Measurements from ENCODE around the gene TSPAN18.

The TSPAN18 gene

DNA sequence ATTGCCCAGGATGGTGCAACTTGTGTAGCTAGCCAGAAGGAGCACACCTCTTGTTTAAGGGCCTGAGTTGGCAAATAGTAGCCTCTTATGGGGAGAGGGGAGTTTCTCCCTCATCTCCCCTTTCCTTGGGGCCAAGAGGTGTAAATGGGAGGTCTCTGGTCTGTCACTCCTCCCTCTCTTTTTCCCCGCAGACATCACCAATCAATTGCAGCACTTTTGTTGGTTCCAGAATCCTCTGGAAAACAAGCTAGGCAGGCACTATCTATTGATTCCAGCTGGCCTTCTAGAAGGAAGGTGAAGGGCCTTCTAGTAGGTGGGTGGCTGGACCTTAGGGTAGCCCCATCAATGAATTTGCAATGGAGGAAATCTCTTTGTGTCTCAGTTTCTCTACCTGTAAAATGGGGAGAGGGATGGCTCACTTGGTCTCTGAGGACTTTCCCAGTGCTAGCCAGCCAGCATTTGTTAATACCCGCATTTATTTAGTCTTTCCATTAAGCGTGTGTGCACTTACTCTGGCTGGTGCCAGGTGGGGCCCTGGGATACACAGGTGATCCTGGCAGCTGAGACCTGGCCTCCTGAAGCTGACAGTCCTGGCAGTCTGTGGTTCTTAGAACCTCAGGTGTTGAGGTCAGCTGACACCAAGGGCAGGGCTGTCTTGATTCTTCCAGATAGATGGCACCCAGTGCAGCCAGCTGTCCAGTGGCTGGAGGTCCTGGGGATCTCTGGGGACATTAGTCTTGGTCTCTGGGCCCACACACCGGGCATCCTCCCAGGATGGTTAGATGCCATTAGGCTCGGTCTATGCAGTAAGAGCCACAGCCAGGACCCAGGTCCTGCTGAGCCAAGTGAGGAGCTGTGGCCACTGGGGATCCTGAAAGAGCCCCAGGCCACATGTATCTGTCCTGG lies 51.7 kb downstream of the TSPAN18 start:
- DNase-seq, result no peak

DNA sequence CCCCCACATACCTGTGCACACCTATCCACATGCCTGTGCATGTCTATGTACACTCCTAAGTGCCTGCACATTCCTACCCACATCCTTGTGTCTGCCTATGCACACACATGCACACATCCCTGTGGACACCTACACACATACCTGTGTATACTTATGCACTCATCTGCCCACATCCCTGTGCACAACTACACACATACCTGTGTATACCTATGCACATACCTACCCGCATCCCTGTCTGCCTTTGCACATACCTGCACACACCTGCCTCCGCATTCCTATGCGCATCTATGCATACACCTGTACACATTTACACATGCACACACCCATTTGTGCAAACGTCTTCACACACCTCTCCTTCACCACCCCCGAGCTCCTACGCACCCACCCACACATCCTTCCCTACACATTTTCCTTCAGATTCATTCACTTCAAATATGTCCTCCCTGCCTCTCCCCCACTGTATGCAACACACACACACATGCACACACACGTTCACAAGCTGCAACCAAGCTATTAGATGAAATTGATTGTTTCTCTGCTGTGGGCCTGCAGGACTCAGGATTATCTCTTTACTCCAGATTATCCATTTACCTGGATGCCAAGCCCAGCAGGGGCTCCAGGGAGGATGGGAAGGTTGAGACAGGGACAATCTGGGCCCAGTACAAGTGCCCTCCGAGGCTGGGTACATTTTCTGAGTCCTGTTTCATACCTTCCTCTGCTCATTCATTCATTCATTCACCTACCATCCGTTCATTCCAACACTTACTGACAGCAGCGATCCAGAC lies 53.2 kb downstream of the TSPAN18 start:
- no peak for DNase-seq

DNA sequence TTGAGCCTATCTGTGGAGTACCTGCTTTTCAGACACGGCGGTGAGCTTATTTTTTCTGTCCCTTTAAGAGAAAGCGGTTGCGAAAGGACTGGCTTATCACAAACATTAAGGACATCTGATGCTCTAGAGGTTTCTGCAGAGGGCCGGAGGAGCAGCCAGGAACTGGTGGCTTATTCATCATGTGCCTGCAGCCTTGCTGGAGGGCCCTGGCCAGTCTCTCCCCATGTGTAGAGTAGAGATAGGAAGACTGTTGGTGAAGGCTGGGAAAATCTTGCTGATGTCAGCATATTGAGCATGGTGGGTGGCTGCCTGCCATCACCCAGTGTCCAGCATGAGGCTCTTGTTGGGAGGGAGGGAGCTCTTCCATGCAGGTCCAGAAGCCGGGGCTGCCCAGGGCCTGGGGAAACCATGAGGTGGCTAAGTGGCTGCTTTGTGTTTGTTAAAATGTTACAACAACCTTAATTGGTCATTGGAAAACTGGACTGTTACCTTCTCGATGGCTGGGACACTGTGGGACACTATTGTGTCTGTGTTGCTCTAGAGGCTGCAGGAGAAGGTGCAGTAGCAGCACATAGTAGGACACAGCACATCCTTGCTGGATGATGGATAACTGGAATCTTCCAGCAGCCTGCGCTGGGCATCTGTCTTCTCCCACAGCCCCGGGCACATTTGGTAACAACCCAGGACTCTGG lies 54.3 kb downstream of the TSPAN18 start:
- DNase-seq, result no peak

DNA sequence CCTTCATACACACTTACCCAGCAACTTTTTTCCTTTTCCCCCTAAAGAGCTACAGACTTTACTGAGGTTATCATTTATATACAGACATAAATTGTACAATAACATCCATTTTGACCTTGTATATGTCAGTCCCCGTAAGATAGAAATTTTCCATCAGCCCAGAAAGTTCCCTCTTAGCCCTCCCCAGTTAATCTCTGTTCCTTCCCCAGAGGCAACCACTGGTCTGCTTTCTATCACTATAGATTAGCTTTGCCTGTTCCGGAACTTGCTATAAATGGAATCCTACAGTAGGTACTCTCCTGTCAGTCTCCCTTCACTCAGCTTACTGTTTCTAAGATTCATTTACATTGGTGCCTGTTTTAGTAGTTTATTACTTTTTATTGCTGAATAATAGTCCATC lies 54.9 kb downstream of the TSPAN18 start:
- no peak for DNase-seq

DNA sequence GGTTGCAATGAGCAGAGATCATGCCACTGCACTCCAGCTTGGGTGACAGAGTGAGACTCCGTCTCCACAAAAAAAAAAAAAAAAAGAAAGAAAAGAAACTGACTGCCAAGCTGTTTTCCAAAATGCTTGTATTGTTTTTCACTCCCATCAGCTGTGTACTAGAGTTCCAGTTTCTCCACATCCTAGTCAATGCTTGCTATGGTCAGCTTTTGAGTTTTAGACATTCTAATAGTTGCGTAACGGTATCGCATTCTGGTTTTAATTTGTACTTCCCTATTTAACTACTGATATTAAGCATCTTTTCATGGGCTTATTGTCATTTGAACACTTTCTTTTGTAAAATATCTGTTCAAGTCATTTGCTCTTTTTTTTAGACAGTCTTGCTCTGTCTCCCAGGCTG lies 55.7 kb downstream of the TSPAN18 start:
- DNase-seq, result no peak

DNA sequence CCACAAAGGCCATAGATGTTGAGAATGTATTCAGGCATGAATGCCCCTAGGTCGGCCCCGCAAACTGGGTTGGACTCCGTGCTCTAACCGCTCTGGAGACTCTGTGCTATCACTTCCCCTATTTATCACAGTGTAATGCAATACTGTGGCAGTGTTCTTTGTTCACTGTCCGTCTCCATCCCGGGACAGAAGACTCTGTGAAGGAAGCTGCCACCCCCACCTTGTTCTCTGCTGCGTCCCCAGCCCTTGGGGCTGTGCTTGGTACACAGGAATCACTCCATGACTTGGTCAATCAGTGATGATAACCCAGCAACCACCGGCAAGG lies 57.6 kb downstream of the TSPAN18 start:
- no peak for DNase-seq

DNA sequence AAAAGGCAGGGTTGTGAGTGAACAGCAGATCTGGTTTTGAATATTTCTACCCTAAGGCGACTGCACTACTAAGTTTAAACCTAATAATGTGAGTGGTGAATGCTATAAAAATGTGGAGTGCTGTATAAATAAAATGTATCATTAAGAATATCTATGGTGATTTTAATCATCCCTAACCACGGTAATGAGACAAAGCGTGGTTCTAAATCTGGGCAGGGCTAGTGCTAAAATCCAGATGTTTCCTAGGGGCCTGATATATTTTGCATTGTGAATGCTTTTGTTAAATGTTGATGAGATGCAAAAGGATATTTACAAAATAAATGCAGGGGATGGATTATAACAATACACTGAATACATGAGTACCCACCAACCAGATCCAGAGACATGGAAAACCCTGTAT lies 58.1 kb downstream of the TSPAN18 start:
- DNase-seq, result no peak

DNA sequence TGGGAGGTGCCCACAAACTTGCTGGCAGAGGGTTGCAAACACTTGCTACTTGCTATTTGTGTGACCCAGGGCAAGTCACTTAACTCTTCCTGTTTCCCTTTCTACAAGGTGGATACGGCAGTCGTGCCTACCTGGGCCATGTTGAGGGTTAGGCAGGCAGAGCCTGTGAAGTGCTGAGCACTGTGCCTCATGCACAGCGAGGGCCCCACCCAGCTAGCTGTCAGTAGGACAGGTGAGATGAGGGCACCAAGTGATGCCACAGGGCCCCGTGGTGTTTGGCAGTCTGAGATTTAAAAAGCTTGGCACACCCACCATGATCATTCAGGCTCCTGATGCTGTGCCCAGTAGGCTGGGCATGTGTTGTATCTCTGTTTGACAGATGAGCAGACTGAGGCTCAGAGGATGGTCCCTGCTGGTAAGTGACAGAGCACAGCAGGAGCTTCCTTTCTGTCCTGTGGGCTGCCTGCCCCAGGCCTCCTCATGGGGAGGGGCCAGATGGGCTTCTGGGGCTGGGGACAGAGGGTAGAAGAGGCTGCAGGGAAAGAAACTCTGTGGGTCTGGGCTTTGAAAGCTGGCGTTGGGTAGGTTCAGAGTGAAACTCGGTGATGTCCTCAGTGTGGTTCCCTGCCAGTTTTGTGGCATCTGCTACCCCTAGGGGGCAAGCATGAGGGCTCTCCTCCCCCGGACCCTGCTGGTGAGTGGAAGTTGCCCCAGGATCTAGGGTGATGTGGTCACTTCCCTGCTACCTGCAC lies 59.3 kb downstream of the TSPAN18 start:
- no peak for DNase-seq

DNA sequence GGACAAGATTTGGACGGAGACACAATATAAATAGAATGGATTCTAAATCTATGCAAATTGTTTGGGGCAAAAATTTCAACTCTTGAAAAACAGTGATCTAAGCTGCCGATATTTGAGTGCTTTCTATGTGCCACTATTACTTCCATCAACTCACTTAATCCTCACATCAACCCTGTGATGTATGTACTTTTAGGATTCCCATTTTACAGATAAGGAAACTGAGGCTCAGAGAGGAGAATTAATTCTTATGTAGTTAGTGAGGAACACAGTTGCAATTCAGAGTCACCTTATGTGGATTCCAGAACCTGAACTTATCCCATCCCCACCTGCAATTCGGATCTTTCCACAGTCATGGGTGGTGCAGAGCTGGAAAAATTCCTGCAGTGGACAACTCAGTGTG lies 60.3 kb downstream of the TSPAN18 start:
- no peak for DNase-seq

DNA sequence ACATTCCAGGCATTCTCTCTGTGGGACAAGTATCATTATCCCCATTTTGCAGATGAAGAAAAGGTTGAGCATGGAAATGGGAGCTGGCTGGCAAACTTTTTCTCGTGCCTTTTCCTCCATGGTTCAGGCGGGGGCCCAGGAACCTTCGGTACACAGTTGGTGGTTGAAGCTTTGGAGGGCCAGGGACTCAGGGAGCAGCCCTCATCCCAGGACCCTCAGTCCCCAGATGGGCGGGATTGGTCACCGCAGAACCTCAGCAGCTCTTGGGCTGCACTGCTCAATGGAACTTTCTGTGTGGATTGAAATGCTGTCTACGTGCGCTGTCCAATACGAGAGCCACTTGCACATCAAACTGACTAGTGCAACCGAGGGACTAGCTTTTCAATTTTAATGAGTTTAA lies 61.2 kb downstream of the TSPAN18 start:
- DNase-seq, result no peak

DNA sequence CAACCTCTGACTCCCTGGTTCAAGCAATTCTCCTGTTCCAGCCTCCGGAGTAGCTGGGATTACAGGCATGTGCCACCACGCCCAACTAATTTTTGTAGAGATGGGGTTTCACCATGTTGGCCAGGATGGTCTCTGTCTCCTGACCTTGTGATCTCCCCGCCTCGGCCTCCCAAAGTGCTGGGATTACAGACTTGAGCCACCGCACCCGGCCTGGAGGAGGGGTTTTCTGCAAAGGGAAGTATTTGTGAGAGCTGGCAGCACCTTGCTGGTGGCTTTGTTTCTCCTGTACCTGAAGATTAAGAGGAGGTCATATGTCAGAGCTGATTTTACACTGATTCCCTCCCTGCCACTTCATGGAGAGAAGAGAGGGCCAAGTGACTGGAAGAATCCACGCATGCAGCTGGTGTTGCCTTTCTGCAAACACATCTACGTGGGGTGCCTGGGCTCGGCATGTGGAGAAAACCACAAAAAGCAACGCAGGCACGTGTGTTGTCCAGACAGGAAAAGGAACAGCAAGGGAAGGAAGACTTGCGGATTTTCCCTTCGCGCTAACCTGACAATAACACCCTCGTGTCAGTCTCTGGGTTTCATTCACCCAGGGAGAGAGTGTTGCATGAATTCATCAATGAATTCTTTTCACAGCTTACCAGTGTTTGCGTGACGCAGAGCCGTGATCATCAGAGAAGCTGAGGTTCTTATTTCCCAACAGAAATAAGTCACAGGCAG lies 61.9 kb downstream of the TSPAN18 start:
- DNase-seq, result no peak

DNA sequence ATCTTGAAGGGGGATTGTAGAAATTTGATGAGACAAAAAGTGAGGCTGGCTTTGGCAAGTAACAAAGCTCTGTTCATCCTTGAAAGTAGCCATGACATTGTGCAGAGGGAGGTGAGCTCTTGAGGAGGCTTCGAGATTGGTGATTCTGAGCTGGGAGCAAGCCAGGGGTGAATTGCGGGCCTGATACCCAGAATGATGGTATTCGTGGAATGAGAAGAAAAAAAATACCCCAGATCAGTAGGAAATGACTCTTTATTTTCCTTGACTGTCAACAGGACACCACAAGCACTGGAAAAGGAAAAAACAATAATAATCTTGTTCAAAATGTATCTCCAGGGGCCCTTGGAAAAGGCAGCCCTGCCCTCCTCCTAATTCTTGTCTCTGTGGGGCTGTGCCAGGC lies 62.7 kb downstream of the TSPAN18 start:
- no peak for DNase-seq

DNA sequence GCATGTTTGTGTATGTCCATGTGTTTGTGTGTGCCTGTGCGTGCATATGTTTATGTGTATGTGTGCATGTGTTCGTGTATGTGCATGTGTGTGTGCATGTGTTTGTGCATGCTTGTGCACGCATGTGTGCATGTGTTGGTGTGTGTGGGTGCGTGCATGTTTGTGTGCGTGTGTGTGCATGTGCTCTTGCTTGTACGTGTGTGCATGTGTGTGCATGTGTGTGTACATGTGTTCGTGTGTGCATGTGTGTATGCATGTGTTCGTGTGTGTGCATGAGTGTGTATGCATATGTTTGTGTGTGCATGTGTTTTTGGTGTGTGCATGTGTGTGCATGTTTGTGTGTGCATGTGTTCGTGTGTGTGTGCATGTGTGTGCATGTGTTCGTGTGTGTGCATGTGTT lies 63.4 kb downstream of the TSPAN18 start:
- no peak for DNase-seq

DNA sequence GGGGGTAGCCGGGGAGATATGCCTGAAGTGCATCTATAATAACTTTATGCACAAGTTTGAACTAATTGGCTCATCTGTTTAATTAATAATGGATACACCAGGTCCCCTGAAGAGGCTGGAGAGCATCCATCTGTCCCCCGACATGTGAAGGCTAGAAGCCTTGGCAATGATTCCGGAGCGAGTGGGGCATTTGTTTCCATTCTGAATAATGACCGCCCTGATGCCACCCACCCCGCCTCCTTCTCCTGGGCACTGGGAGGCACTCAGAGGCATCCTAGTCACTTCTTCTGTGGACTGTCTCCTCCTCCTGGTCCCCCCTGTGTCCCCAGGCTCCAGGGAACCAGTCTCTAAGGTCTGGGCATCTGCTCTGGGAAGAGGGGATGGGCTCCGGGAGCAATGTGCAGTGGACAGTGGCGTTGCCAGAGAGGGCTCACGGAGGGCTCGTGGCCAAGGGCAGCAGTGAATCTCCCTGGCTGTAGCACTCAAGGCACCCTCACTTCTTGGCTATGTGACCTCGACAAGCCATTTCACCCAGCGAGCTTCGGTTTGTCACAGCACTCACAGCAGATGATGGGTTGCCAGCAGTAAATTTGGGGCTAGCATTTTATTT lies 64.7 kb downstream of the TSPAN18 start:
- DNase-seq, result no peak

DNA sequence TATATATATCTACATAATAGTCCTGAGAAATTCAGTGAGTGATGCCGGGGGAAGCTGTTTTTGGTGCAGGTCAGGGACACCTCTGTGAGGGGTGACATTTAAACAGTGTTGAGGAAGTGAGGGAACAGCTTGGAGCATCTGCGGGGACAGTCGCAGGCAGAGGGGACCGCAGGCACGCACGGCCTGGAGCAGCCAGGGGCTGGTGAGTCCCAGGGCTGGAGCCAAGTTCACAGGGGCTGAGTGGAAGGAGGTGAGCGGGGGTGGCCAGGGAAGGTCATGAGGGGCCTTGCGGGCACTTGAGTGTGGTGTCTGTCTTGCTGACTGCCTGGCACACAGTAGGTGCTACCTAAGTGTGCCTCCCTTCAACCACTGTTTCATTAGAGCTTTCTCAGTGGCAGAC lies 65.4 kb downstream of the TSPAN18 start:
- DNase-seq, result no peak

DNA sequence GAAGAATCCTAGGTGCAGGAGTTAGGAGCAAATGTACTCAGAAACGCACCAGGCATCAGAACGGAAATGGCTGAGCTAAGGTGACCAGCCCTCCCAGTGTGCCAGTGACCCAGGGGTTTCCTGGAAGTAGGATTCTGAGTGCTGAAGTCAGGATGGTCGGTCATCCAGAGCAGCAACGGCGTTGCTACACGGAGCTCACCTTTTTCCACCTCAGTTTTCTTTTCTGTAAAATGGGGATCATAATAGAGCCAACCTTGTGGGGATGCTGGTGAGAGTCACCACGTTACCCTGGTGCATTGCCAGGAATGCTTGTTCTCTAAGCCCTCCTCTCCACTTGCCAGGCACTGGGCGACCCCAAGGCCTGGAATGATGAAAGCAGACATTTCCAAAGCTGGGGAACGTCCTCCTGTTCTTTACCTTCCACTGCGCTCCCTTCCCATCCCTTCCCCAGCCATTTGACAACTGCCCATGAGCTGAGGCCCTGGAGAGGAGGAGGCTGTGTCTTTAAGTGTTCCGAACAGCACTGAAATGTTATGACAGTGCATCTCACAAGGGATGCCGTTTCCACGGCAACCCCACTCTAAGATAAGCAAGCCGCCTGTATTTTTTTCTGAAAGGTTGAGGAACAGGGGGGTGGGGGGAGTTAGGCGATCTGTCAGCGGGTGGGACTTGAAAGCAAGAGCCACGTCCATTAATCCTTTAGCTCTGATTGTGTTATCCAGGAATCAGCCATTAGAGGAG lies 66.8 kb downstream of the TSPAN18 start:
- DNase-seq, result no peak

DNA sequence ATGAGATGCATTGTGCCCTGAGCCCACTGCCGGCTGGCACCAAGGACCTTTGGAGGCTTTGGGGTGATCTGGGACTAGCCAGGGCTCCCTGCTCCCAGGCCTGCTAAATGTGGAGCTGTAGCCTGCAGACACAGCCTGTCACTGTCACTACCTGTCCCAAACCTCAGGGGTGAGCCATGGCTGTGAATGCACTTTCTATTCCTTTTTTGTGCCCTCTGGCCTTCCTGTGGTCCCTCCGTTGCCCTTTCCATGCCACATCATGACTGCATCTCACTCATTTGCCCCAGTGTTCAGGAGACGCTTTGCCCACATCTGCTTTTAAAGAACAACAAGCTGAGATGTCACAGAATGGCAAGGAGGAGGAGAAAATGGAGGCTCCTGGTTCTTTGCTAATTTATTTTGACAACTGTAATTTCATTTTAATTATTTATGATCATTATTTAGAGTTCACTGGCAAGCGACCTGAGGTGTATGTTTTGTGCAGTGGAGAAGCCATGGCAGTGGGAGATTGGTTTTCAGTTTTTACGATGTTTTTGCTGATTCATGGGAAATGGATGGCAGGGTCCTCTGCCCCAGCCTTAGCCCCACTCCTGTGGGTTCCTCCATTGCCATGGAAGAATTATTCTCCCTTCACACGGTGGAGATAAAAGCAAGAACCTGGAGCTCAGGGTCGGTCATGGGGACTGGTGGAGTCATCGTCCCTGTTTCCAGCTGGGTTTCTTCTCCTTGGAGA lies 69.2 kb downstream of the TSPAN18 start:
- DNase-seq, result no peak

DNA sequence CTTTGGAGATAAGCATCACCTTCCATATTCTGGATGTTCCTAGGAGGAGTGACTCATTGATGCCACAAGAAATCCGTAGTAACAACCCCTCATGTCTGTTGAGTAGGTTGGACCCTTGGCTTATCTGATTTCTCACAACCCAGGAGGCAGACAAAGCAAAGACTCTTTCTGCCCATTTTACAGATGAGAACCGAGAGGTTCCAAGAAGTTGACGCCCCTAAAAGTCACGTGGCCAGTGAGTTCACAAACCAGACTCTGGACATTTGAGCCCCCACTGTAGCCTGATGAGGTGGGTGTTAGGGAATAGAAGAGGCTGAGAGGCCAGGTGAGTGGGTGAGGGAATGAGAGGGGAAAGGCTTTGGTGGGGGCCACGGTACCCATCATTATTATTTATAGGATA lies 70.3 kb downstream of the TSPAN18 start:
- DNase-seq, result no peak

DNA sequence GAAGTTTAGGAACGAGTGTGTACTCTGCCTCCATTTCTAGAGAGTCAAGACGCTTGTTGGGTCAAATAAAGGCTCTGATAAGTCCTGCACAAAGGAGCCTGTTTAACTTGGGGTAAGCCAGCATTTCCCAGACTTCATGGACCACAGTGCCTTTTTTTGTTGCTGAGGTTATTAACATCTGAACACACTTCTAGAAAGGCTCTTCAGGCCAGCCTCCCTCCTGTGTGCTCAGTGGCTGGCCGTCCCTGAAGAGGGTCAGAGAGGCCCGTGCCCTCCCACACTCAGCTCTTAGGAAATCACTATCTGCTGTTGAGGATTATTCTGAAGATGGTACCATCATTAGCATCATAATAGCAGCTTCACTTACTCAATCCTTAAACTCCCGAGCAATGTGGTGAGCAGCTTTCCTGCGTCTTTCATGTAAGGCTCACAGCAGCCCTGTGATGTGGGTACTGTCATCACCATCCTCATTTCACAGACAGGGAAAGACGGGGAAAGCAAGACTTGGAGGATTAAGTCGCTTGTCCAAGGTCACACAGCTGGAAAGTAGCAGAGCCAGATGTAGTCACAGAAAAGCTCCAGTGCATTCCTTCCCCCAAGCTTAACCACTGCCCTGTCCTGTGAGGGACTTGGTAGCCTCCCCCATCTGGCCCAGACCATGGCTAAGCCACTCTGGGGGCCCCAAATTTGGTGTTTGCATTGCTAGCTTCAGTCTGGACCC lies 71.3 kb downstream of the TSPAN18 start:
- no peak for DNase-seq

DNA sequence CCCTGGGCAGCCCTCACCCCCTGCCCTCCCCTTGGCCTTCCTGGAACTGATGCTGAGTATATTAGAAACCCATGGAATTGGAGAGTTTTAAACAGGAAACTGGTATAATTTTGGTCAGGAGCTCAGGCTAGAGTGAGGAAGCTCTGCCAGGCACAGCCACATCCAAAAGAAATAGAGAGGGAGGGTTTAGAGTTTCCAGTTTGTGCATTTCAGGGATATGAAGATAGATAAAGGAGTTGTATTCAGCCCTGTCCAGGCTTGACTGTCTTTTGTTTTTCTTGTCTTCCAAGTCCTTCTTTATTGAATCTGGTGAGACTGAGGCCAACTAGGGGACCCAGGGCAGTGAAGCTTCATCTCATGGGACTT lies 71.8 kb downstream of the TSPAN18 start:
- no peak for DNase-seq

All from amniotic stem cell (primary cell).